GM23338 (cell line): ENCODE data around the gene LGALS3. TPM values are rescaled to one million over a fixed set of nuclear protein-coding genes. Genes with fewer than 3 reads are reported as not detected.

Source experiments
- ATAC-seq: fragments of 200-7000 bp; cut with Tn5 transposase; 3 replicates; pipeline ENCODE4 v1.9.1; 2020
- DNase-seq: peaks from one replicate; pipeline ENCODE4 v3.0.0-alpha.2; 2015; ENCODE audit warnings: low spot score
- H2AFZ ChIP-seq: fragments of 200-600 bp; sonication (generic); 2 replicates; pipeline ENCODE4 v1.8.0; 2016; ENCODE audit warnings: antibody characterized with exemption, mild to moderate bottlenecking, moderate library complexity
- H3F3A ChIP-seq: fragments of 200-600 bp; sonication (generic); replicated peaks from 2 replicates; pipeline ENCODE4 v1.8.0; 2017; ENCODE audit warnings: antibody characterized with exemption, mixed run types, low read depth
- H3K27ac ChIP-seq: fragments of 200-600 bp; sonication (generic); 2 replicates; pipeline ENCODE4 v1.6.1; 2016; ENCODE audit warnings: low read depth
- H3K27me3 ChIP-seq: fragments of 200-600 bp; sonication (generic); 2 replicates; pipeline ENCODE4 v1.8.0; 2016; ENCODE audit warnings: mild to moderate bottlenecking, mixed run types, moderate library complexity; ENCODE audit not compliant: insufficient read depth
- H3K36me3 ChIP-seq: fragments of 200-600 bp; sonication (generic); 2 replicates; pipeline ENCODE4 v1.8.0; 2016; ENCODE audit warnings: mild to moderate bottlenecking; ENCODE audit not compliant: insufficient read depth
- H3K4me1 ChIP-seq: fragments of 200-600 bp; sonication (generic); 2 replicates; pipeline ENCODE4 v1.8.0; 2016; ENCODE audit warnings: mild to moderate bottlenecking, moderate library complexity; ENCODE audit not compliant: insufficient read depth
- H3K4me2 ChIP-seq: fragments of 200-600 bp; sonication (generic); 2 replicates; pipeline ENCODE4 v1.7.1; 2017; ENCODE audit warnings: mixed run types
- H3K4me3 ChIP-seq: fragments of 200-600 bp; sonication (generic); 2 replicates; pipeline ENCODE4 v1.6.1; 2016; ENCODE audit warnings: mixed run types
- H3K79me2 ChIP-seq: fragments of 200-600 bp; sonication (generic); replicated peaks from 2 replicates; pipeline ENCODE4 v1.8.0; 2017; ENCODE audit warnings: mild to moderate bottlenecking; ENCODE audit not compliant: insufficient read depth
- H3K9me2 ChIP-seq: fragments of 200-600 bp; sonication (generic); 2 replicates; pipeline ENCODE4 v1.8.0; 2017; ENCODE audit not compliant: insufficient read depth
- H4K20me1 ChIP-seq: fragments of 200-600 bp; sonication (generic); replicated peaks from 2 replicates; pipeline ENCODE4 v1.8.0; 2017; ENCODE audit warnings: mild to moderate bottlenecking; ENCODE audit not compliant: insufficient read depth
- H3K27ac Mint-ChIP-seq: 2 replicates; pipeline ENCODE4 v1.8.0; 2020; ENCODE audit warnings: inconsistent platforms, mild to moderate bottlenecking, moderate library complexity, mixed read lengths
- H3K27me3 Mint-ChIP-seq: 3 replicates; pipeline ENCODE4 v1.8.0; 2022; ENCODE audit warnings: low read depth, mild to moderate bottlenecking, moderate library complexity, mixed read lengths, inconsistent platforms; ENCODE audit not compliant: insufficient read depth, poor library complexity
- H3K36me3 Mint-ChIP-seq: 3 replicates; pipeline ENCODE4 v1.8.0; 2021; ENCODE audit warnings: low read depth, mild to moderate bottlenecking, inconsistent platforms, moderate library complexity, mixed read lengths
- H3K4me1 Mint-ChIP-seq: 3 replicates; pipeline ENCODE4 v1.8.0; 2020; ENCODE audit warnings: mild to moderate bottlenecking, inconsistent platforms, mixed read lengths
- H3K4me3 Mint-ChIP-seq: 3 replicates; pipeline ENCODE4 v1.8.0; 2021; ENCODE audit warnings: moderate library complexity, mild to moderate bottlenecking, inconsistent platforms, mixed read lengths
- H3K9me3 Mint-ChIP-seq: 3 replicates; pipeline ENCODE4 v1.8.0; 2020; ENCODE audit warnings: moderate library complexity, mild to moderate bottlenecking, inconsistent platforms, mixed read lengths
- CTCF ChIP-seq, 2 experiments: fragments of 200-600 bp in 1 of 2; sonication (generic) in 1 of 2; conservative IDR thresholded peaks; 2 replicates each; pipeline versions ENCODE4 v1.5.1 to v1.6.1; 2016 to 2017; ENCODE audit warnings: antibody characterized with exemption in 2 of 2, low read depth in 2 of 2, mild to moderate bottlenecking in 2 of 2, moderate library complexity in 1 of 2
- ETS1 ChIP-seq: IDR thresholded peaks from 2 replicates; pipeline ENCODE4 v1.6.1; 2016; ENCODE audit warnings: antibody characterized with exemption
- EZH2 ChIP-seq: fragments of 200-600 bp; sonication (generic); IDR thresholded peaks from one replicate; pipeline ENCODE4 v1.8.0; 2017; ENCODE audit warnings: antibody characterized with exemption, mild to moderate bottlenecking, low read depth; ENCODE audit not compliant: unreplicated experiment
- EZH2phosphoT487 ChIP-seq: fragments of 200-600 bp; sonication (generic); IDR thresholded peaks from one replicate; pipeline ENCODE4 v1.8.1; 2018; ENCODE audit warnings: antibody characterized with exemption; ENCODE audit not compliant: unreplicated experiment
- JUNB ChIP-seq: IDR thresholded peaks from one replicate; pipeline ENCODE4 v1.6.1; 2016; ENCODE audit warnings: antibody characterized with exemption; ENCODE audit not compliant: unreplicated experiment
- NANOG ChIP-seq: IDR thresholded peaks from 2 replicates; pipeline ENCODE4 v1.6.1; 2016; ENCODE audit warnings: antibody characterized with exemption, borderline replicate concordance
- POLR2AphosphoS5 ChIP-seq: IDR thresholded peaks from 2 replicates; pipeline ENCODE4 v1.6.1; 2016; ENCODE audit warnings: antibody characterized with exemption, low read depth
- REST ChIP-seq: IDR thresholded peaks from one replicate; pipeline ENCODE4 v1.6.1; 2018; ENCODE audit warnings: antibody characterized with exemption; ENCODE audit not compliant: unreplicated experiment
- STAT1 ChIP-seq: IDR thresholded peaks from one replicate; pipeline ENCODE4 v1.6.1; 2016; ENCODE audit warnings: antibody characterized with exemption; ENCODE audit not compliant: unreplicated experiment
- ZNF114 ChIP-seq: fragments of 250-450 bp; sonication (Bioruptor Pico); IDR thresholded peaks from 2 replicates; pipeline ENCODE4 v1.5.0; 2020; ENCODE audit warnings: mild to moderate bottlenecking, moderate library complexity
- ZNF331 ChIP-seq: fragments of 250-450 bp; sonication (Bioruptor Pico); IDR thresholded peaks from 2 replicates; pipeline ENCODE4 v1.5.0; 2020; ENCODE audit warnings: low read depth, mild to moderate bottlenecking, moderate library complexity
- ZNF462 ChIP-seq: fragments of 250-450 bp; sonication (Bioruptor Pico); IDR thresholded peaks from 2 replicates; pipeline ENCODE4 v1.5.0; 2020; ENCODE audit warnings: mild to moderate bottlenecking, moderate library complexity
- polyA plus RNA-seq: library from polyadenylated mRNA; unstranded; fragments of >200 nt; fragmentation: Nextera tagmentation; extraction: Ambion mirVana; gene quantifications from 2 replicates; pipeline ENCODE4 v1.2.1, GENCODE V29; 2016
- total RNA-seq: library from RNA; depleted of rRNA; stranded (reverse); fragments of >200 nt; shearing (Covaris generic); gene quantifications from 2 replicates; pipeline ENCODE4 v1.2.3, GENCODE V29; 2014

LGALS3 gene
- total and polyA plus RNA-seq, 2 experiments from 2014 or later = 7.2 to 10.9 TPM

GRCh38 chr14:55097881-55098560 is 31.0 kb upstream of the LGALS3 start (continued):
- TF ChIP-seq REST (no peak), POLR2AphosphoS5 (no peak), CTCF (conservative IDR thresholded peaks at IDR 0.05; ENCODE audit: low read depth in 2 of 2) (no peak), EZH2 (no peak), ZNF114 (CRISPR knock-in tag) (no peak), NANOG (no peak), ETS1 (no peak), EZH2phosphoT487 (no peak)

- H3K27me3 ChIP-seq = no peaks in the 10 kb centered on the region
- no peak overlapping the region for H3K4me3 Mint-ChIP-seq
- peaks cover 12% of the 10 kb centered on the region for H3K4me1 ChIP-seq
- H3K27ac ChIP-seq = no peak overlapping the region
- H3K9me3 Mint-ChIP-seq = no peaks in the 10 kb centered on the region
- H3K36me3 ChIP-seq = no peaks in the 10 kb centered on the region
- no peak for DNase-seq
- H4K20me1 ChIP-seq = no peaks in the 10 kb centered on the region
- no peaks in the 10 kb centered on the region for H3K9me2 ChIP-seq
- no peak overlapping the region for H3K4me3 ChIP-seq
- no peak overlapping the region for H2AFZ ChIP-seq
- no peaks in the 10 kb centered on the region for H3K79me2 ChIP-seq
- peaks cover 23% of the 10 kb centered on the region for H3K4me1 Mint-ChIP-seq
- no peaks in the 10 kb centered on the region for H3F3A ChIP-seq
- H3K36me3 Mint-ChIP-seq = no peaks in the 10 kb centered on the region
- no peaks in the 10 kb centered on the region for H3K27me3 Mint-ChIP-seq
- H3K4me2 ChIP-seq = no peak overlapping the region
- ATAC-seq = no peak
- no peak overlapping the region for H3K27ac Mint-ChIP-seq
- TF ChIP-seq JUNB = no peak
- no peak for TF ChIP-seq ZNF462 (CRISPR knock-in tag)
- no peak for TF ChIP-seq ZNF114 (CRISPR knock-in tag)
- TF ChIP-seq ZNF331 (CRISPR knock-in tag) = no peak
- no peak for TF ChIP-seq STAT1
These were observed 30.5 kb upstream of the LGALS3 start for GRCh38 chr14:55098561-55098898.
